ENCODE measurements around the gene CDH3.

The CDH3 gene

DNA sequence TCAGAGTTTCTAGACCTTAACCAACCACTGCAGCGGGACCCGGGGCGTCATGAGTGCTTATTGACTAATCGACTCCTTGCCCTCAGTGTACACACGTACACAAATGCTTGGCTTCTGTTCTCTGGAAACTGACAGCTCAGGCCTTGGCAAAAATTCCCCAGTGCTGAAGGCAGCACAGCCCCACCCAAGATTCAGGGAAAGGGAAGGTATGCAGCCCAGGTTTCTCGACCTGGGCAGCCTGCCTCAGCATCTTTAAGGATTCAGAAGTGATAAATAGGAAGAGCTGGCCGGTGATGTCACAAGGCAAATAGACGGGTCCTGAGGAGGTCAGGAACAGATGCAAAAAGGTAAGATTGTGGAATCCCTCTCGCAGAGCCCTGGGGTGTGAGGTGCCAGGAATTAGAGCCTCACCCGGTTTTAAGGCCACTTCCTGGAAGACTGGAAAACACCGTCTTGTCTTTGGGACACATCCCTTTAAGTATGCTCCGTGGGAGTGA, 9.0 kb upstream of the CDH3 start:
- in situ Hi-C loops (cut with HindIII; ENCODE audit: low pct_ligation_motif_present, low sequenced_read_pairs): no loop called here
- no peak for DNase-seq
- H3K27me3 ChIP-seq (replicated peaks): no peaks in the 10 kb centered on the region
- TF ChIP-seq, protein P1, sequence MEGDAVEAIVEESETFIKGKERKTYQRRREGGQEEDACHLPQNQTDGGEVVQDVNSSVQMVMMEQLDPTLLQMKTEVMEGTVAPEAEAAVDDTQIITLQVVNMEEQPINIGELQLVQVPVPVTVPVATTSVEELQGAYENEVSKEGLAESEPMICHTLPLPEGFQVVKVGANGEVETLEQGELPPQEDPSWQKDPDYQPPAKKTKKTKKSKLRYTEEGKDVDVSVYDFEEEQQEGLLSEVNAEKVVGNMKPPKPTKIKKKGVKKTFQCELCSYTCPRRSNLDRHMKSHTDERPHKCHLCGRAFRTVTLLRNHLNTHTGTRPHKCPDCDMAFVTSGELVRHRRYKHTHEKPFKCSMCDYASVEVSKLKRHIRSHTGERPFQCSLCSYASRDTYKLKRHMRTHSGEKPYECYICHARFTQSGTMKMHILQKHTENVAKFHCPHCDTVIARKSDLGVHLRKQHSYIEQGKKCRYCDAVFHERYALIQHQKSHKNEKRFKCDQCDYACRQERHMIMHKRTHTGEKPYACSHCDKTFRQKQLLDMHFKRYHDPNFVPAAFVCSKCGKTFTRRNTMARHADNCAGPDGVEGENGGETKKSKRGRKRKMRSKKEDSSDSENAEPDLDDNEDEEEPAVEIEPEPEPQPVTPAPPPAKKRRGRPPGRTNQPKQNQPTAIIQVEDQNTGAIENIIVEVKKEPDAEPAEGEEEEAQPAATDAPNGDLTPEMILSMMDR (IDR thresholded peaks at IDR 0.05; ENCODE audit: low read depth, low read length, missing control alignments): no peak
- no peaks in the 10 kb centered on the region for H3K36me3 ChIP-seq (replicated peaks)
- H3K27ac ChIP-seq: no peak overlapping the region
- H3K4me3 ChIP-seq (ENCODE audit: low read depth, low read length): no peak overlapping the region

DNA sequence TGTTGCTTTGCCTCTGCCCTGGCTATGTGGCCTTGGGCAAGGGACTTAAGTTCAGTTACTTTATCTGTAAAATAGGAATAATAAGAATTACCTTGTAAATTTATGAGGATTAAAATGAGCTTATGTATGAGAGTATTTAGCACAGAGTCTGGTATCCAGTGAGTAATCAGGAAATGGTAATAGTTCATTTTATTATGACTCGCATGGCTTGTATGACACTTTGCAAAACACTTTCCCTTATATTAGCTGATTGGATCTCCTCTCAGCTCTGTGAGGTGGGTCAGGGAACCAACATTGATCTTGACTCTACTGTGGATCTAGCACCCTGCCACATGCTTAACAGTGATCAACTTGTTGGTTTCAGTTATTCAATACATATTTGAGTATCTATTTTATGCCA, 8.3 kb upstream of the CDH3 start:
- Histone ChIP-seq H3K36me3 (replicated peaks) (no peaks in the 10 kb centered on the region), H3K27ac (no peak overlapping the region), H3K27me3 (replicated peaks) (no peaks in the 10 kb centered on the region), H3K4me3 (ENCODE audit: low read depth, low read length) (no peak overlapping the region)
- TF ChIP-seq, protein P1 (IDR thresholded peaks at IDR 0.05; ENCODE audit: low read depth, low read length, missing control alignments): no peak
- no peak for DNase-seq
- in situ Hi-C loops (cut with HindIII; ENCODE audit: low pct_ligation_motif_present, low sequenced_read_pairs): no loop called here

DNA sequence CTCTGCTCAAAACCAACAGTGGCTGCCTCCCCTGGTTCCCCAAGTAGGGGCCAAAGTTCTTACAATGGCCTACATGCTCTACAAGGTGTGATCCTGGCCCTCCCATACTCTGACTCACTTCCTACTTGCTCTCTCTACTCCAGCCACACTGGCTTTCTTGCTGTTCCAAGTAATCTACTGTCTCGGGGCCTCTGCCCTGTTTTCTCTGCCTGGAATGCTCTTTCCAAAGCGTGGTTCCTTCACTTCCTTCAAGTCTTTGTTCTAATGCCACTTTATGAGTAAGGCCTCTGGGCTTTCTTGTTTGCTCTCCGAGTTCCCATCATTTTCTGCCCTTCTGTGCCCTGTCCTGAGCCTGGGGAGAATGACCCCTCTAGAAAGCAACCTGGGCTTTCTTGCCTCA, 4.1 kb upstream of the CDH3 start:
- Histone ChIP-seq H3K36me3 (replicated peaks) (no peaks in the 10 kb centered on the region), H3K27ac (no peak overlapping the region), H3K4me3 (ENCODE audit: low read depth, low read length) (no peak overlapping the region), H3K27me3 (replicated peaks) (peaks cover 20% of the 10 kb centered on the region)
- DNase-seq: peak; percentile 42
- TF ChIP-seq, protein P1 (IDR thresholded peaks at IDR 0.05; ENCODE audit: low read depth, low read length, missing control alignments): no peak
- in situ Hi-C loops (cut with HindIII; ENCODE audit: low pct_ligation_motif_present, low sequenced_read_pairs): no loop called here

DNA sequence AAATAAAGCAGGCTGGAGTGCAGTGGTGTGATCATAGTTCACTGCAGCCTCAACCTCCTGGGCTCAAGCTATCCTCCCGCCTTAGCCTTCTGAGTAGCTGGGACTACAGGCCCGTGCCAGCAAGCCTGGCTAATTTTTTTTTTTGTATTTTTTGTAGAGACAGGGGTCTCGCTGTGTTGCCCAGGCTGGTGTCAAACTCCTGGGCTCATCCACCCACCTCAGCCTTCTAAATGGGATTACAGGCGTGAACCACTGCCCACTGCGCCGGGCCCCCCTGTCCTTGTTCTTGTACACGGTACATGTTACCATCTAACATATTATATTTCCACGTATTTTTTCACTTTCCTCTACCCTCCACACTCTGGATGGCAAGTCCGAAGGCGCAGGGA, 3.1 kb upstream of the CDH3 start:
- in situ Hi-C loops (cut with HindIII; ENCODE audit: low pct_ligation_motif_present, low sequenced_read_pairs): no loop called here
- H3K27ac ChIP-seq: no peak overlapping the region
- H3K27me3 ChIP-seq (replicated peaks): peaks cover 30% of the 10 kb centered on the region
- no peaks in the 10 kb centered on the region for H3K36me3 ChIP-seq (replicated peaks)
- H3K4me3 ChIP-seq (ENCODE audit: low read depth, low read length): peak overlapping the region; percentile 44
- TF ChIP-seq, protein P1 (IDR thresholded peaks at IDR 0.05; ENCODE audit: low read depth, low read length, missing control alignments): no peak
- DNase-seq: no peak

DNA sequence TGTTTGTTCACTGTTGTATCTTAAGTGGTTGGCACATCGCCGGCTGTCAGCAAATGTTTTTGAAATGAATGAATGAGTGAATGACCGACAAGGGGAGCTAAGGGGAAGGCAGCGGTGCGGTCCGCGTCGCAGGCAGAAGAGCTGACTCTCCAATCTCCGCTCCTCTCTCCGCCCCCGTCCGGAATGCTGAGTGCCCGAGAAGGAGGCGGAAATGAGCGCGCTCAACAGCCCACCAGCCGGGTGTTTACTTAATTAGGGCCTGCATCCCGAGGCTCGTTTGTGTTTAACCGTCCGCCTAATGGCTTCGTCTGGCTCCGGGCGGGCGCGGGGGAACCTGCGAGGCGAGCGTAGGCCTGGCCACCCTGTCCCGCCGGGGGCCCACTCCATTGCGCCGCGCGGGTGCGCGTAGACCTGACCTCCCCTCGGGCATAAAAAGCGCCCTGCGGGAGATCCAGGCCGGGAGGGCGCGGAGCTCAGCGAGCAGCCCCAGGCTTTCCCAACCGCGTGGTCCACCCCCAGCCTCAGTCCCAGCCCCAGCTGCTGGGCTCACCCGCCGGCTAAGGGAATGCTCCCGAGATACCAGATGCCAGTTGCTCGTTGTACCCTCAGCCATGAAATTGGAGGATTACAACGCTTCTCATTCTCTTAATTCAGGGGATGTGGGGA, 2.5 kb upstream of the CDH3 start:
- H3K36me3 ChIP-seq (replicated peaks): no peaks in the 10 kb centered on the region
- peaks cover 35% of the 10 kb centered on the region for H3K27me3 ChIP-seq (replicated peaks)
- peak; percentile 19 for DNase-seq
- H3K4me3 ChIP-seq (ENCODE audit: low read depth, low read length): peak overlapping the region; percentile 44
- no peak overlapping the region for H3K27ac ChIP-seq
- in situ Hi-C loops (cut with HindIII; ENCODE audit: low pct_ligation_motif_present, low sequenced_read_pairs): no loop called here
- TF ChIP-seq, protein P1 (IDR thresholded peaks at IDR 0.05; ENCODE audit: low read depth, low read length, missing control alignments): no peak

DNA sequence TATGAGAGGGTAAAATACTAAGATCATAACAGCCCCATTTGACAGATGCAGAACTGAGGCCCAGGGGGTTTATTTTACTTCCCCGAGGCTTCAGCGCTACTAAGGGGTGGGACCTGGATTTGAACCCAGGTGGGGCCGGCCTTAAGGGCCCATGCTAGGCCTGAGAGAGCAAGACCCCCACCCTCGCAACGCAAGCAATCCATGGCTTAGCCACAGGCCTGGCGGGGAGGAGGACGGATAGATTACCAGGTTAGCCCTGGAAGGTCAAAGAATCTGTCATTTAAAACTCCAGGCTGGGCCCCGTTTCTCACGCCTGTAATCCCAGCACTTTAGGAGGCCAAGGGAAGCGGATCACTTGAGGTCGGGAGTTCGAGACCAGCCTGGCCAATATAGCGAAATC, 1.9 kb upstream of the CDH3 start:
- TF ChIP-seq, protein P1 (IDR thresholded peaks at IDR 0.05; ENCODE audit: low read depth, low read length, missing control alignments): no peak
- in situ Hi-C loops (cut with HindIII; ENCODE audit: low pct_ligation_motif_present, low sequenced_read_pairs): no loop called here
- no peak overlapping the region for H3K4me3 ChIP-seq (ENCODE audit: low read depth, low read length)
- no peak overlapping the region for H3K27ac ChIP-seq
- DNase-seq: no peak
- H3K36me3 ChIP-seq (replicated peaks): no peaks in the 10 kb centered on the region
- peaks cover 35% of the 10 kb centered on the region for H3K27me3 ChIP-seq (replicated peaks)

Measured in brain microvascular endothelial cell (primary cell).